Nephron progenitor cell (in vitro differentiated cells): ENCODE measurements around the gene DGCR8.

Source experiments
- DNase-seq: peaks from one replicate; pipeline ENCODE4 v3.0.0; 2021
- H3K27ac Mint-ChIP-seq: 2 replicates; pipeline ENCODE4 v1.8.0; 2021; ENCODE audit warnings: mild to moderate bottlenecking, moderate library complexity, mixed read lengths
- H3K27me3 Mint-ChIP-seq: 2 replicates; pipeline ENCODE4 v1.8.0; 2021; ENCODE audit warnings: mild to moderate bottlenecking, low read depth, mixed read lengths; ENCODE audit not compliant: poor library complexity
- H3K36me3 Mint-ChIP-seq: 2 replicates; pipeline ENCODE4 v1.8.0; 2021; ENCODE audit warnings: low read depth, mixed read lengths
- H3K4me1 Mint-ChIP-seq: 2 replicates; pipeline ENCODE4 v1.8.0; 2021; ENCODE audit warnings: mixed read lengths
- H3K4me3 Mint-ChIP-seq: 2 replicates; pipeline ENCODE4 v1.8.0; 2021; ENCODE audit warnings: mild to moderate bottlenecking, moderate library complexity, mixed read lengths
- H3K9me3 Mint-ChIP-seq: 2 replicates; pipeline ENCODE4 v1.8.0; 2021; ENCODE audit warnings: mild to moderate bottlenecking, moderate library complexity, mixed read lengths
- CTCF ChIP-seq: fragments of 200-600 bp; sonication (generic); IDR thresholded peaks from 2 replicates; pipeline ENCODE4 v1.5.0; 2021; ENCODE audit warnings: antibody characterized with exemption

DGCR8 gene

GRCh38 chr22:20046730-20047129 is 33.3 kb upstream of the DGCR8 start:
- DNase-seq, result no peak
- H3K4me1 Mint-ChIP-seq, result no peaks in the 10 kb centered on the region
- peaks cover 9% of the 10 kb centered on the region for H3K27me3 Mint-ChIP-seq
- peaks cover 24% of the 10 kb centered on the region for H3K36me3 Mint-ChIP-seq
- peaks cover 18% of the 10 kb centered on the region for H3K9me3 Mint-ChIP-seq
- TF ChIP-seq CTCF, result no peak
- H3K4me3 Mint-ChIP-seq, result no peak overlapping the region
- no peak overlapping the region for H3K27ac Mint-ChIP-seq

GRCh38 chr22:20051927-20052308 is 28.1 kb upstream of the DGCR8 start:
- Mint-ChIP-seq H3K27ac (no peak overlapping the region), H3K36me3 (peaks cover 21% of the 10 kb centered on the region), H3K9me3 (peaks cover 15% of the 10 kb centered on the region), H3K27me3 (peaks cover 6% of the 10 kb centered on the region), H3K4me1 (no peaks in the 10 kb centered on the region), H3K4me3 (no peak overlapping the region)
- no peak for DNase-seq
- no peak for TF ChIP-seq CTCF

GRCh38 chr22:20052309-20053259 is 27.5 kb upstream of the DGCR8 start:
- H3K27ac Mint-ChIP-seq, result no peak overlapping the region
- no peak for DNase-seq
- peaks cover 6% of the 10 kb centered on the region for H3K27me3 Mint-ChIP-seq
- no peak for TF ChIP-seq CTCF
- H3K4me1 Mint-ChIP-seq, result no peaks in the 10 kb centered on the region
- H3K36me3 Mint-ChIP-seq, result peaks cover 18% of the 10 kb centered on the region
- peaks cover 14% of the 10 kb centered on the region for H3K9me3 Mint-ChIP-seq
- no peak overlapping the region for H3K4me3 Mint-ChIP-seq

GRCh38 chr22:20053407-20054033 is 26.5 kb upstream of the DGCR8 start:
- Mint-ChIP-seq H3K27me3 (peaks cover 3% of the 10 kb centered on the region), H3K9me3 (peaks cover 8% of the 10 kb centered on the region), H3K4me1 (no peaks in the 10 kb centered on the region), H3K27ac (no peak overlapping the region), H3K36me3 (peaks cover 9% of the 10 kb centered on the region), H3K4me3 (no peak overlapping the region)
- TF ChIP-seq CTCF, result no peak
- DNase-seq, result no peak

GRCh38 chr22:20054034-20054427 is 26.0 kb upstream of the DGCR8 start:
- no peak for DNase-seq
- Mint-ChIP-seq H3K9me3 (peaks cover 3% of the 10 kb centered on the region), H3K4me1 (peaks cover 5% of the 10 kb centered on the region), H3K27me3 (peaks cover 3% of the 10 kb centered on the region), H3K4me3 (no peak overlapping the region), H3K36me3 (peaks cover 3% of the 10 kb centered on the region), H3K27ac (peak overlapping the region; percentile 66)
- TF ChIP-seq CTCF, result no peak
